ENCODE data around the gene DTX2.

DNA sequence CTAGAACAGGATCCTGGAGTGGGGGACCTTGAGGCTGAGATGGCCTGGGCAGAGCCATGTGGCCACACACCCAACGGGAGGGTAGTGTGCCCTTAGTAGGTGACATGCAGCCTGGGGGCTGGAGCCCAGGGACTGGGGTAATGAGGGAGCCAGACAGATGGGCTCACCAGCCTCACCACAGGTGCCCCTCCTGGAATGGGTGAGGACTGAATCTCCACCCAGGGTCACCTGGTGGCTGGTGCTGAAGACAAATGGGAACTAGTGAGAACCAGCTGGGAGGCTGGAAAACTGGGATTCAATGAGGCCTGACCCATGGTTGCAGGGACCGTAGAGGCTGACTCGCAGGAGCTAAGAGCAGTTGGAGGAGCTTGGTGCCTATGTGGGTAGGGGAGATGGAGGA, 30.7 kb upstream of the DTX2 start:
- TF ChIP-seq, protein P1, sequence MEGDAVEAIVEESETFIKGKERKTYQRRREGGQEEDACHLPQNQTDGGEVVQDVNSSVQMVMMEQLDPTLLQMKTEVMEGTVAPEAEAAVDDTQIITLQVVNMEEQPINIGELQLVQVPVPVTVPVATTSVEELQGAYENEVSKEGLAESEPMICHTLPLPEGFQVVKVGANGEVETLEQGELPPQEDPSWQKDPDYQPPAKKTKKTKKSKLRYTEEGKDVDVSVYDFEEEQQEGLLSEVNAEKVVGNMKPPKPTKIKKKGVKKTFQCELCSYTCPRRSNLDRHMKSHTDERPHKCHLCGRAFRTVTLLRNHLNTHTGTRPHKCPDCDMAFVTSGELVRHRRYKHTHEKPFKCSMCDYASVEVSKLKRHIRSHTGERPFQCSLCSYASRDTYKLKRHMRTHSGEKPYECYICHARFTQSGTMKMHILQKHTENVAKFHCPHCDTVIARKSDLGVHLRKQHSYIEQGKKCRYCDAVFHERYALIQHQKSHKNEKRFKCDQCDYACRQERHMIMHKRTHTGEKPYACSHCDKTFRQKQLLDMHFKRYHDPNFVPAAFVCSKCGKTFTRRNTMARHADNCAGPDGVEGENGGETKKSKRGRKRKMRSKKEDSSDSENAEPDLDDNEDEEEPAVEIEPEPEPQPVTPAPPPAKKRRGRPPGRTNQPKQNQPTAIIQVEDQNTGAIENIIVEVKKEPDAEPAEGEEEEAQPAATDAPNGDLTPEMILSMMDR (conservative IDR thresholded peaks at IDR 0.05): no peak
- no peak for TF ChIP-seq EZH2 (IDR thresholded peaks at IDR 0.05; ENCODE audit: low read depth)

All from PC-9 (cell line).